LNCaP clone FGC (cell line): ENCODE measurements around the gene GARS1.

Experiments used
- DNase-seq: peaks from one replicate; pipeline ENCODE4 v3.0.0-alpha.2; 2011; ENCODE audit warnings: low read depth
- H3K4me3 ChIP-seq: 2 replicates; pipeline ENCODE4 v1.5.1; 2011; ENCODE audit warnings: mild to moderate bottlenecking, low read depth, low read length, control low read depth
- TF ChIP-seq, protein P1 (sequence below): IDR thresholded peaks from 2 replicates; pipeline ENCODE4 v1.5.1; 2012; ENCODE audit warnings: mild to moderate bottlenecking; ENCODE audit not compliant: control insufficient read depth, insufficient read depth; ENCODE audit errors: extremely low read depth

Gene GARS1

DNA sequence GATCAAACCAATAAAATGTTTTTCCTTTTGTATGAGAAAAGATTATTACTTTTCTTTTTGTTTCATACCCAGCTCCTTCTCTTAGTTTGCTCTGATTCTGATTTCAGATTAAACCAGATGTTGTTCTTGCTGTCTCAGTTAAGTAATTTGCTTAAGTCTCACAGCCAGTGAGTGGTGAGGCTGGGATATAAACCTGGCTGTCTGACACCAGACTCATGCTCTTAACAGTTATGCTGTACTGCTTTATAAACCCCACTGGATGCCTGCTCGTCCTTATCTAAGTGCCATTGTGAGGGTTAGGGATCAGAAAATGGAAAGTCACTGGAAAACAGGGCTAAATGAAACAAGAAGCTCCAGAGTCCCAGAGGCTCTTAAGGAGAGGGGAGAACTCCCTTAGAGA lies 24.3 kb downstream of the GARS1 start:
- TF ChIP-seq, protein P1, sequence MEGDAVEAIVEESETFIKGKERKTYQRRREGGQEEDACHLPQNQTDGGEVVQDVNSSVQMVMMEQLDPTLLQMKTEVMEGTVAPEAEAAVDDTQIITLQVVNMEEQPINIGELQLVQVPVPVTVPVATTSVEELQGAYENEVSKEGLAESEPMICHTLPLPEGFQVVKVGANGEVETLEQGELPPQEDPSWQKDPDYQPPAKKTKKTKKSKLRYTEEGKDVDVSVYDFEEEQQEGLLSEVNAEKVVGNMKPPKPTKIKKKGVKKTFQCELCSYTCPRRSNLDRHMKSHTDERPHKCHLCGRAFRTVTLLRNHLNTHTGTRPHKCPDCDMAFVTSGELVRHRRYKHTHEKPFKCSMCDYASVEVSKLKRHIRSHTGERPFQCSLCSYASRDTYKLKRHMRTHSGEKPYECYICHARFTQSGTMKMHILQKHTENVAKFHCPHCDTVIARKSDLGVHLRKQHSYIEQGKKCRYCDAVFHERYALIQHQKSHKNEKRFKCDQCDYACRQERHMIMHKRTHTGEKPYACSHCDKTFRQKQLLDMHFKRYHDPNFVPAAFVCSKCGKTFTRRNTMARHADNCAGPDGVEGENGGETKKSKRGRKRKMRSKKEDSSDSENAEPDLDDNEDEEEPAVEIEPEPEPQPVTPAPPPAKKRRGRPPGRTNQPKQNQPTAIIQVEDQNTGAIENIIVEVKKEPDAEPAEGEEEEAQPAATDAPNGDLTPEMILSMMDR = no peak
- H3K4me3 ChIP-seq = no peak overlapping the region
- DNase-seq = no peak

DNA sequence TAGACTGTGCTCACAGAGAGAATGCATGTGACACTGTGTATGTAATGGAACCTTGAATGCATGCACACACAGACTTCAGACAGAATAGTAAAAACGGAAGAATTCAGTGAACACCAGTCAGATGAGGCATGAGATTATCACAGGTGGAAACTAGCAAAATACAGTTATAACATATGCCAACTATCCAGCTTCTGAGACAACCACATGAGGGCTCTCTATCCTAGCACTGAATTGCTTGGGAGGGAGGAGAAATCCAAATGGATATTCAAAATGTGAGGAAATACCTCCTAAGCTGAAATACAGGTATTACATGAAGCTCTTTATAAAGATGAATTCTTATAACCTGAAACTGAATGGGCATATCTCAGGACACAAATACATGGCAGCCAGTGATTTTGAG lies 30.6 kb downstream of the GARS1 start:
- no peak overlapping the region for H3K4me3 ChIP-seq
- no peak for DNase-seq
- TF ChIP-seq, protein P1 = peak; percentile 33

DNA sequence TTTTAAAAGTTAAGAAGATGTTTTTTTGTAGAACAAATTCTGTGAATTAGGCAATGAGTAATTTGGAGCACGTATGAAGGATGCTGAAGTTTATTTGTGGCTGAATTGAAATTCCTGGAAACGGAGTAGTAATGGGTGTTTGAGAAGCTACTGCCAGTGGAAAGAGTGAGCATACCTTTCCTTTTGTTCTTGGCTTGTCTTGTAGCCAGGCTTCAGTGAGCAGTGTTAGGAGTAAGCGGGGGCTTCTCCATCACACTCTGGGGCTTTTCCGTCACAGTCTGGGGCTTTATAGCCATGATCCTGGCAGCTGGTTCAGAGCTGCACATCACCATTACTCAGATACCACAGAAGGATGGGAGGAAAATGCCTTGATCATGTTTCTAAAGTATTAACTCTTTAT lies 32.3 kb downstream of the GARS1 start:
- TF ChIP-seq, protein P1 = no peak
- DNase-seq = no peak

DNA sequence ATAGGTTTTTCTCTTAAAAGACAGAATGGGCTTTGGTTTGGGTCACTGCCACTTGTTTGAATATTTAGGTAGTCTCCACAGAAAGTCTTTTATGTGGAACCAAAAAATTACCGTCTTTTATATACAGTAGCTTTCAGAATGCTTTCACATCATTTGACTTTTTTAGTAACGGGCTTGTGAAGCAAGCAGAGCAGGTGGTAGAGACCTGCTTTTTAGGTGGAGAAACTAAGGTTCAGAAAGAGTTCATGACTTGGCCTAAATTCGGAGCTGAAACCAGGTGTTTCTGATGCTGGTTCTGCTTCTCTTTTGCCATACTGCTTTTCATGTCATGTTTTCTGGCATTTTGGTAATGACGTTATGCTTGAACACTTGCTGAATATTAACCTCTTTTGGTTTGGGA lies 36.3 kb downstream of the GARS1 start:
- H3K4me3 ChIP-seq = no peak overlapping the region
- no peak for DNase-seq
- TF ChIP-seq, protein P1 = no peak

More for the DNA sequence above, 32.3 kb downstream of the GARS1 start:
- no peak overlapping the region for H3K4me3 ChIP-seq

DNA sequence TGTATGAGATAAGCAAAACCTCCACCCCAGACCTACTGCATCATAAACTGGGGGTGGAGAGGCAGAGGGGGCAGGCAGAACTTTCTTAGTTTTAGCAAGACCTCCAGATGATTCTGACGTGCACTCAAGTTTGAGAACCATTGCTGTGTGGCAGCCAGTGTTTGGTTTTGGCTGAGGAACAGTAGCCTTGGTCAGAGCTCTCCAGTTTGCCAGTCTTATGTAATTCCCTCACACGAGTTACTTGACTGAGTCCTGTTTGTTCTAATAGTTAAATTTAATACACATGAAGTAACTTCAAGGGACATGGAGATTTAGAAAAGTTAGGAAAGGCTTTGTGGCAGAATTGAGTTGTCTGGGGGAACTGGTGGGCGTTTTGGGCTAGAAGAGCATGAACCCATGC lies 38.5 kb downstream of the GARS1 start:
- no peak for DNase-seq
- TF ChIP-seq, protein P1 = no peak
- H3K4me3 ChIP-seq = no peak overlapping the region

DNA sequence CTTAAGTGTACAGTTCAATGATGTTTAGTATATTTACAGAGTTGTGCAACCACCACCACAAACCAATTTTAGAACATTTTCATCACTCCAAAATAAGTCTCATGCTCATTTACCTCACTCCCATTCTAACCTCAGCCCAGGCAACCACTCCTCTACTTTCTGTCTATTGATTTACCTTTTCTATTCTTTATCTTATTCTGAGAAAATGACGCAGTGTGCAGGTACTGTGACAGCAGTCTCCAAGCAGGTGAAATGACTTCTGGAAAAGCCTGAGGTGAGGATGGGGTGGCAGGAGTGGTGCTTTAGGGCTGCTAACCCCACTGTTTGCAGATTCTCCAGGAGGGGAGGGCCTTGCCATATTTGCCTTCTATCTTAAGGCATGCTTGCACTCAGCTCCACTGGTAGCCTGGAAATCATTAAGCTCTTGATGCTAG lies 39.5 kb downstream of the GARS1 start:
- no peak overlapping the region for H3K4me3 ChIP-seq
- TF ChIP-seq, protein P1 = no peak
- DNase-seq = no peak

DNA sequence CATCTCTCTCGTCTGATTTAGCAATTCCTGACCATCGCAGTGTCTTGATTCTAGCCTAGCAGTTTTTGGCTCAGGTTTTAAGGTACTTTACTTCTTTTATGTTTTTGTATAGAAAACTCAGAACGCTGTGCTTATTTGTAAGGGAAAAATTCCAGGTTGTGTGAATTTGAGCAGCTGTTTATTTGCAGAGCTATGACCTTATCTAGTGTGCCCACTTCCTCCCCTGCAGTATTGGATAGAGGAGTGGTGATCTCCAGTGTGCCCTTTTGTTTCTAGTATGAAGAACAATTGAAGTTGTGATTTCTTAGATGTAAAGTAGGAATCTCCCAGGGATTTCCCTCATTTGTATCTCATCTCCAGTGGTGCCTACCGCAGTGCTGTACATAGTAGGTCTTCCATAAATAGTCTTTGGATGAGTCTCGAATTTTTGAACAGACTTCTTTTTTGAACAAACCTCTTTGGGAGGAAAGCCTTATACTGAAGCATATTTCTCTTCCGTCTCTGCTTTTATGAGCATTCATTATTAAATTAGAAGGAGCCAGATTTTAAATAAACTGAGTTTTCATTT lies 40.0 kb downstream of the GARS1 start:
- TF ChIP-seq, protein P1 = no peak

More for the DNA sequence above, 40.0 kb downstream of the GARS1 start:
- no peak for DNase-seq
- no peak overlapping the region for H3K4me3 ChIP-seq
